Astrocyte of the cerebellum (primary cell): ENCODE data around the gene SHC1.

Source experiments
- DNase-seq: peaks from one replicate; pipeline ENCODE4 v3.0.0-alpha.2; 2011; ENCODE audit warnings: low read depth
- H3K4me3 ChIP-seq: 2 replicates; pipeline ENCODE4 v1.5.1; 2011; ENCODE audit warnings: mild to moderate bottlenecking, low read depth, low read length, moderate library complexity
- in situ Hi-C: cut with HindIII; loops from 2 replicates; pipeline ENCODE4 v1.10.0; 2017; ENCODE audit warnings: low sequenced_read_pairs
- TF ChIP-seq, protein P1 (sequence below): IDR thresholded peaks from 2 replicates; pipeline ENCODE4 v1.5.1; 2012; ENCODE audit warnings: low read length, low read depth, moderate library complexity, mild to moderate bottlenecking; ENCODE audit errors: missing control alignments

Gene SHC1

DNA sequence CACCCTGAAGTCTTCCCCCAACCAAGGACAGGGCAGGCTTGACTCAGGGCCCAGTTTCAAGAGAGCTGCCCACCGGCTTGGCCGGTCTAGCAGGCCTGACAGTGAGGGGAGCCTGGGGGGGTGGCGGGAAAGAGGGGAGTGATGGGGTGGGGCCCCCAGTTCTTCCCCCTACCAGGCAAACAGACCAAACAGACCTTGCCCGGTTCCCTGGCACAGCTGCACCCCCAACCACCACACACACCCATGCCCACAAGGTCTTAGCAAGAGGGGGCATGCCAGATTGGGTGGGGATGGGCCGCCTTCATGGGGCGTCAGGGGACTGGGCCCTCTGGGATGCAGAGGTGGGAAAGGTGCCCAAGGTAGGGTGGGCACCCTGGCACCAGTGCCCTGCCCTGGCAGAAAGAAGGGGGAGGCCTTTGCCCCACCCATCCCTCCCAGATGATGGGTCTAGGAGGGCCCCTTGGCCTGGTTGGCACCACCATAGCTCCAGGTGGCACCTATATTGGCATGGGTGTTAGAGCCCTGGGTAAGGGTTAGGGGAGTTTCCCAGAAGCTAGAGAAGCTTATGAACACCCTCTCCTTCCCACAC lies 41.0 kb upstream of the SHC1 start:
- in situ Hi-C loops = loop anchor here (5.0 kb wide), 2 partner anchors 51 to 54 kb away; partner anchors contain the start of genes EFNA4 and PBXIP1
- H3K4me3 ChIP-seq = no peak overlapping the region
- TF ChIP-seq, protein P1, sequence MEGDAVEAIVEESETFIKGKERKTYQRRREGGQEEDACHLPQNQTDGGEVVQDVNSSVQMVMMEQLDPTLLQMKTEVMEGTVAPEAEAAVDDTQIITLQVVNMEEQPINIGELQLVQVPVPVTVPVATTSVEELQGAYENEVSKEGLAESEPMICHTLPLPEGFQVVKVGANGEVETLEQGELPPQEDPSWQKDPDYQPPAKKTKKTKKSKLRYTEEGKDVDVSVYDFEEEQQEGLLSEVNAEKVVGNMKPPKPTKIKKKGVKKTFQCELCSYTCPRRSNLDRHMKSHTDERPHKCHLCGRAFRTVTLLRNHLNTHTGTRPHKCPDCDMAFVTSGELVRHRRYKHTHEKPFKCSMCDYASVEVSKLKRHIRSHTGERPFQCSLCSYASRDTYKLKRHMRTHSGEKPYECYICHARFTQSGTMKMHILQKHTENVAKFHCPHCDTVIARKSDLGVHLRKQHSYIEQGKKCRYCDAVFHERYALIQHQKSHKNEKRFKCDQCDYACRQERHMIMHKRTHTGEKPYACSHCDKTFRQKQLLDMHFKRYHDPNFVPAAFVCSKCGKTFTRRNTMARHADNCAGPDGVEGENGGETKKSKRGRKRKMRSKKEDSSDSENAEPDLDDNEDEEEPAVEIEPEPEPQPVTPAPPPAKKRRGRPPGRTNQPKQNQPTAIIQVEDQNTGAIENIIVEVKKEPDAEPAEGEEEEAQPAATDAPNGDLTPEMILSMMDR = no peak
- DNase-seq = no peak

DNA sequence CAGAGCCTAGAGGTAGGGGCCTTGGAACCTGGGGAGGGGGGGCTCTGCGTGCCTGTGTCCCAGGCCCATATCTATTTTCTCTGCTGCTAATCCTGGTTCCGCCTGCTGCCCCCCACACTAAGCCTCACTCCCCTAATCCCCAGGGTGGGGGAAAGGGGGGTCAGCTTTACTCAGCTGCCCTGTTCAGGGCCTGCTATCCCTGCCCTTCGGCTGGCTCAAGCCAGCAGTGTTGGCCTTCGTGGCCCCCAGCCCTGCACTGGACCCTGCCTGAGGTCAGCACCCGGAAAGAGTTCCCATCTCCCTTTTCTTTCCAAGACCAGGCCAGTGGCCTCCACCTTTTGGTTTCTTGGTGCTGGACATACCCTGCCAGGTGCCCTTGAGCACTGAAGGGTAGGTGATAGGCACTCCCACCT lies 40.5 kb upstream of the SHC1 start:
- in situ Hi-C loops = loop anchor here (5.0 kb wide), 2 partner anchors 51 to 54 kb away; partner anchors contain the start of genes EFNA4 and PBXIP1
- DNase-seq = no peak
- H3K4me3 ChIP-seq = no peak overlapping the region
- TF ChIP-seq, protein P1 = no peak

DNA sequence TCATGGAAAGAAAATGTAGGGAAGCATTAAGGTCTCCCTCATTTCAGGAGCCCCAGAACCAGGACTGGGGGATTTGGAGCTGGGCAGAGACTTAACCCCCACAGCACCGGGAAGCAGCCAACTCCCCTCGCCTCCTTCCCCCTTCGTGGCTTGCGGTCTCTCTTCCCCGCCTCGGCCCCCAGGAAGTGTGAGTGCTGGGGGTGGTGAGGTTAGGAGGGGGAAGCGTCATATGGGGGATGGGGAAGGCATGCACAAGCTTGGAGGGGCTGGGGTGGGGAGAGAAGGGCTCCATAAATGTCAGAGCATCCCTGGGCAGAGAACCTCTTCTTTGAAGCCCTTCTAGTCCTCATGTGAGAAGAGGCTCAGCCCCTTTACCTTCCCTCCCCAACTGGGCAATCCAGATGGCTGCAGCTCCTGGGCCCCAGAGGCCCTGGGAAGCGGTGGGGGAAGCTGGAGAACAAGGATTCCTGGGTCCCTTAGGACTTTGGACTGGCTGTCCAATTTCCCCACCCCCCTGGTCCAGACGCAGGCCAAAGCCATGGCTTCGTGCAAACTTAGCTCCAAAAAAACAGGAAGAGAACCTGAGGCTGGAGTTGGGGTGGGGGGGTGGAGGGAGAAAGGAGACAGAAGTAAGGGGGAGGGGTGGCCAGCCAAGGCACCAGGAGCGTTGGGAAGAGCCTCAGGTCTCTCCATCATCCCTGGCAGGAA lies 39.8 kb upstream of the SHC1 start:
- in situ Hi-C loops = loop anchor here (5.0 kb wide), 2 partner anchors 52 to 53 kb away; partner anchors contain the start of genes EFNA4 and PBXIP1
- TF ChIP-seq, protein P1 = no peak
- no peak overlapping the region for H3K4me3 ChIP-seq
- no peak for DNase-seq

DNA sequence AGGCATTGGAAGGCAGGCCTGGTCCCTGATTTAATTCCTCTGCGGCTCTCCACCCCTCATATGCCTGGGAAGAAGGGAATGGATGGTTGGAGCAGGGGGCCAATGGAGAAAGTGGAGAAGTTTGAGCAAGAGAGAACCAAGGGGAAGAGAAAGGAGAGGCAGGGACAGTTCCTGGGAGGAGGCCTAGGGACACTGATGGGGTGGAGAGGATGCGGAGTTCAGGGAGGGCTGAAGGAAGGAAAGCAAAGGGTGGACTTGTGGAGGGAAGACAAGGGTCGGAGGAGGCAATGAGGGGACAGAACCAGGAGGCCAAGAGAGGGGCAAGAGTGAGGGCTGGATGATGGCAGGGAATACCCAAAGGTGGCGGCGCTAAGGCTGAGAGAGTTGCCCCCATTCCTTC lies 39.2 kb upstream of the SHC1 start:
- TF ChIP-seq, protein P1 = no peak
- no peak overlapping the region for H3K4me3 ChIP-seq
- in situ Hi-C loops = loop anchor here (5.0 kb wide), 2 partner anchors 52 to 53 kb away; partner anchors contain the start of genes EFNA4 and PBXIP1
- DNase-seq = no peak

DNA sequence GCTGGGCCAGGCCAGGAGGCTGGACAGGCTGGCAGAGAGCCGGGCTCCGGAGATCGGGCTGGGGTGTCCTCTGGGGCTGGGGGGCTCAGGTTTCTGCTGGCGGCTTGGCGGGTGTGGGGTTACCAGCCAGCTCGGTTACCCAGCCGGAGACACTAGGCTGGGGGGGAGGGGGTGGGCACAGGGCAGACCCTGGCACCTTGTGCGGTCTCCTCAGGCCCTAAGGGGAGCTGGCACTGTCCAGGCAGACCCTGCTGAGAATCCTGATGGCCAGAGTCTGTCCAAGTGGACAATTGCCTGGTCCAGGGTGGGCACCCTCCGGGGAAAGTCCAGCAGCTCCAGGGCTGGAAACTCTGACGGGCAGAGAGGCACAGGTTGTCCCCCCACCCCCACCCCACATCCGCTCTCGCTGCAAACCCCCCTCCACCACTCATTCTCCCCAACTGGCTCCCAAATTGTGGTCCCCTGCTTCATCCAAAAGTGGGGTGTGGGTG lies 38.7 kb upstream of the SHC1 start:
- no peak overlapping the region for H3K4me3 ChIP-seq
- TF ChIP-seq, protein P1 = no peak
- in situ Hi-C loops = no loop called here
- no peak for DNase-seq

DNA sequence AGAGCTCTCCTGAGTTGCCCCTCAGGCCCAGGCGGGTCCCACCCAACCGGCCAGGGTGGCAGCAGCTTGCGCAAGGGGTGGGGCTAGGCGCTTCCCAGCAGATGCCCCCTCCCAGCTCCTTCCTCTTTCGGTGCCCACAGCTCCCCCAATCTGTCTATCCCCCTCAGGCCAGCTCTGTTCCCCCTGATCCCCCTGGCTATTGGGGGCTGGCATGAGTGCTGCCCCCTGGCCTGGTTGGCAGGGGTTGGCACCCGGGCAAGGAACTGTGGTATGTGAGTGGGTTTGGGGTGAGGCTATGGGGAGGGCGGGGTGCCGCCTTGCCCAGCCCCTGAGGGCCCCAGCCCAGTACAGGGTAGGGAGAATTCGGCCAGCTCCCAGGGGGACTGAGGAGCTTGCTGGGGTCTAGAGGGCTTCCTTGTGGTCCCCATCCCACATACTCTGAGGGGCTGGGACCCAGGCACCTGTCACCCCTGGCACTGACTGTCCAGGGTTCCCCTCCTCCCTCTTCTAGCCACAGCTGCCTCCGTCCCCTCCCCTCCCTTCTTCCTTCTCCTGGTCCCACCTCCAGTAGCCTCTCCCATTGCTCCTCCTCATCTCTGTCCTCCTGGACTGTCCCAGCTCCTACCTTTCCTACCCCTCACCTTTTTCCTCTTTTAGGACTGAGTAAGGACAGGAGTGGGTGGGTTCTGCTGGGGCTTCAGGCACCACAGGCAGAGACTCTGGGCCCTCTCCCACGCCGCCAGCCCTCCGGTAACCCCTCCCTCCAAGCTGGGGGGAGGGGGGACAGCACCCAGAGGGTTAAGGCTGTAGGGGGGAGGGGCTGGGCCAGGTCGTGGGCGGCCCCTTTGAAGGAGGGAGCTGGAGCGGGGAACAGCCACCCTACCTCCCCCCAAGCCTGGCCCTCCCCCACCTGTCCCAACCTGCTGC lies 37.7 kb upstream of the SHC1 start:
- no peak for DNase-seq
- TF ChIP-seq, protein P1 = no peak
- in situ Hi-C loops = no loop called here
- no peak overlapping the region for H3K4me3 ChIP-seq
